Fibroblast of lung (primary cell): ENCODE data around the gene DNAI2. TPM values are rescaled to one million over a fixed set of nuclear protein-coding genes. Genes with fewer than 3 reads are reported as not detected.
A peak's percentile ranks its signal among the peaks of the same experiment; 100 is the strongest.

Experiments used
- DNase-seq, 2 donors: peaks; one replicate each; pipeline versions ENCODE4 v3.0.0 to v3.0.0-alpha.2; 2010; ENCODE audit warnings: low read depth in 2 of 2
- H2AFZ ChIP-seq: 2 replicates; pipeline ENCODE4 v1.5.1; 2012; ENCODE audit warnings: low read length, control low read depth, inconsistent platforms
- H3K27ac ChIP-seq: 2 replicates; pipeline ENCODE4 v1.5.1; 2011; ENCODE audit warnings: low read length, control low read depth; ENCODE audit not compliant: insufficient read depth
- H3K27me3 ChIP-seq: 2 replicates; pipeline ENCODE4 v1.5.1; 2011; ENCODE audit warnings: mild to moderate bottlenecking, low read length; ENCODE audit not compliant: control insufficient read depth, insufficient read depth
- H3K36me3 ChIP-seq: 2 replicates; pipeline ENCODE4 v1.5.1; 2011; ENCODE audit warnings: low read length; ENCODE audit not compliant: control insufficient read depth, insufficient read depth
- H3K4me1 ChIP-seq: 2 replicates; pipeline ENCODE4 v1.5.1; 2011; ENCODE audit warnings: low read length; ENCODE audit not compliant: control insufficient read depth, insufficient read depth; ENCODE audit errors: extremely low read depth
- H3K4me2 ChIP-seq: 2 replicates; pipeline ENCODE4 v1.5.1; 2011; ENCODE audit warnings: low read length, control low read depth; ENCODE audit not compliant: insufficient read depth; ENCODE audit errors: extremely low read depth
- H3K4me3 ChIP-seq, 4 experiments: fragments of 200-600 bp in 1 of 4; sonication (generic) in 1 of 4; replicated peaks in 1 of 4; 2 replicates each; pipeline ENCODE4 v1.5.1; 2011 to 2016; ENCODE audit warnings: low read length in 4 of 4, low read depth in 3 of 4, mild to moderate bottlenecking in 3 of 4, control low read depth in 2 of 4, inconsistent platforms in 1 of 4, mixed read lengths in 1 of 4; ENCODE audit not compliant: insufficient read depth in 1 of 4; ENCODE audit errors: control extremely low read depth in 1 of 4
- H3K79me2 ChIP-seq: 2 replicates; pipeline ENCODE4 v1.5.1; 2012; ENCODE audit warnings: mild to moderate bottlenecking, low read length, inconsistent platforms; ENCODE audit not compliant: control insufficient read depth, insufficient read depth
- H3K9ac ChIP-seq: 2 replicates; pipeline ENCODE4 v1.5.1; 2011; ENCODE audit warnings: mild to moderate bottlenecking, low read length, control low read depth; ENCODE audit not compliant: insufficient read depth
- H3K9me3 ChIP-seq: 2 replicates; pipeline ENCODE4 v1.5.1; 2012; ENCODE audit warnings: low read depth, low read length; ENCODE audit not compliant: control insufficient read depth, insufficient read depth
- H4K20me1 ChIP-seq: 2 replicates; pipeline ENCODE4 v1.5.1; 2011; ENCODE audit warnings: low read length; ENCODE audit not compliant: control insufficient read depth, insufficient read depth; ENCODE audit errors: extremely low read depth
- EZH2 ChIP-seq: IDR thresholded peaks from 2 replicates; pipeline ENCODE4 v1.5.1; 2012; ENCODE audit warnings: low read length, control low read depth, mild to moderate bottlenecking; ENCODE audit errors: missing control alignments
- polyA plus RNA-seq, 2 donors: library from polyadenylated mRNA; depleted of rRNA in 1 of 2; stranded (reverse) in 1 of 2; unstranded in 1 of 2; fragments of >200 nt; gene quantifications; 2 replicates each; pipeline ENCODE4 v1.2.1, GENCODE V29; 2011 to 2012; ENCODE audit warnings: missing spikeins in 1 of 2
- total RNA-seq: library from RNA; depleted of rRNA; stranded (reverse); fragments of >200 nt; gene quantifications from 2 replicates; pipeline ENCODE4 v1.2.1, GENCODE V29; 2014
- TF ChIP-seq, protein P1 (sequence below), 2 donors: IDR thresholded peaks in 1 of 2; conservative IDR thresholded peaks in 1 of 2; 1 replicate in 1 of 2; 2 replicates in 1 of 2; pipeline ENCODE4 v1.5.1; 2011 to 2012; ENCODE audit warnings: low read length in 2 of 2, control low read depth in 1 of 2, inconsistent platforms in 1 of 2, low read depth in 1 of 2, mild to moderate bottlenecking in 1 of 2

DNAI2 gene
- total and polyA plus RNA-seq, 2 donors (not counting 1 experiment from before 2014, with no cell fraction given): not detected

DNA sequence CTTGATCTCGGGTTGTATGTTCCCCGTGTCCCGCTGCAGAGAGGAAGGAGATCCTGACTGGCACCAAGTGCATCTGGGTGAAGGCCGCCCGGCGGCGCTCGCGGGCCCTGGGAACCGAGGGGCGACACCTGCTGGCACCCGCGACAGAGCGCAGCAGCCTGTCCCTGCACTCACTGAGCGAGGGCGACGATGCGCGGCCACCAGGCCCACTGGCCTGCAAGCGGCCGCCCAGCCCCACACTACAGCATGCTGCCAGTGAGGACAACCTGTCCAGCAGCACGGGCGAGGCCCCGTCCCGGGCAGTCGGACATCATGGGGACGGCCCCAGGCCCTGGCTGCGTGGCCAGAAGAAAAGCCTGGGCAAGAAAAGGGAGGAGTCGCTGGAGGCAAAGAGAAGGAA lies 80.1 kb downstream of the DNAI2 start:
- H3K4me3 ChIP-seq: no peak overlapping the region
- no peaks in the 10 kb centered on the region for H3K27me3 ChIP-seq
- H3K9ac ChIP-seq: no peak overlapping the region
- no peaks in the 10 kb centered on the region for H4K20me1 ChIP-seq
- H2AFZ ChIP-seq: no peak overlapping the region
- H3K4me1 ChIP-seq: no peaks in the 10 kb centered on the region
- H3K4me2 ChIP-seq: no peak overlapping the region
- TF ChIP-seq EZH2: no peak
- TF ChIP-seq, protein P1, sequence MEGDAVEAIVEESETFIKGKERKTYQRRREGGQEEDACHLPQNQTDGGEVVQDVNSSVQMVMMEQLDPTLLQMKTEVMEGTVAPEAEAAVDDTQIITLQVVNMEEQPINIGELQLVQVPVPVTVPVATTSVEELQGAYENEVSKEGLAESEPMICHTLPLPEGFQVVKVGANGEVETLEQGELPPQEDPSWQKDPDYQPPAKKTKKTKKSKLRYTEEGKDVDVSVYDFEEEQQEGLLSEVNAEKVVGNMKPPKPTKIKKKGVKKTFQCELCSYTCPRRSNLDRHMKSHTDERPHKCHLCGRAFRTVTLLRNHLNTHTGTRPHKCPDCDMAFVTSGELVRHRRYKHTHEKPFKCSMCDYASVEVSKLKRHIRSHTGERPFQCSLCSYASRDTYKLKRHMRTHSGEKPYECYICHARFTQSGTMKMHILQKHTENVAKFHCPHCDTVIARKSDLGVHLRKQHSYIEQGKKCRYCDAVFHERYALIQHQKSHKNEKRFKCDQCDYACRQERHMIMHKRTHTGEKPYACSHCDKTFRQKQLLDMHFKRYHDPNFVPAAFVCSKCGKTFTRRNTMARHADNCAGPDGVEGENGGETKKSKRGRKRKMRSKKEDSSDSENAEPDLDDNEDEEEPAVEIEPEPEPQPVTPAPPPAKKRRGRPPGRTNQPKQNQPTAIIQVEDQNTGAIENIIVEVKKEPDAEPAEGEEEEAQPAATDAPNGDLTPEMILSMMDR (conservative IDR thresholded peaks at IDR 0.05 in 1 of 2, IDR thresholded peaks at IDR 0.05 in 1 of 2; ENCODE audit: low read depth in 1 of 2, low read length in 2 of 2): no peak
- no peak overlapping the region for H3K27ac ChIP-seq
- no peaks in the 10 kb centered on the region for H3K79me2 ChIP-seq
- no peaks in the 10 kb centered on the region for H3K9me3 ChIP-seq
- H3K36me3 ChIP-seq: no peaks in the 10 kb centered on the region
- DNase-seq: peak in 1 of 2 donors; percentile 7

DNA sequence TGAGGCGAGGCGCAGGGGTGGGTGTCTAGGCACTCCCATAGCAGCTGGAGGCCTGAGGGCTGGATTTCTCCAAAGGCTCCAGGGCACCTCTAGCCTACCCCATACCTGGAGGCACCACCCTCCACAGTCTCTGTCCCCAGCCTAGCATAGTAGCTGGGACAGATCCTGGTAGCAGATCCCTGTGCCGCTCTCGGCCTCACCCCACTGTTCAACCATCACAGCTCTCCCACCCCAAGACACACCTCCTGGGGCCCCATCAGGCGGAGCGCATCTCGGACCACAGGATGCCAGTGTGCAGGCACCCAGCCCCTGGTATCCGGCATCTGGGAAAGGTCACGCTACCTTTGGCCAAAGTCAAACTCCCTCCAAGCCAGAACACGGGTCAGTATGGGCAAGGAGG lies 80.5 kb downstream of the DNAI2 start:
- Histone ChIP-seq H3K27me3 (no peaks in the 10 kb centered on the region), H3K4me1 (no peaks in the 10 kb centered on the region), H3K4me2 (no peak overlapping the region), H3K79me2 (no peaks in the 10 kb centered on the region), H3K27ac (no peak overlapping the region), H2AFZ (no peak overlapping the region), H3K36me3 (no peaks in the 10 kb centered on the region), H3K9me3 (no peaks in the 10 kb centered on the region), H3K4me3 (no peak overlapping the region), H4K20me1 (no peaks in the 10 kb centered on the region), H3K9ac (no peak overlapping the region)
- TF ChIP-seq, protein P1 (conservative IDR thresholded peaks at IDR 0.05 in 1 of 2, IDR thresholded peaks at IDR 0.05 in 1 of 2; ENCODE audit: low read depth in 1 of 2, low read length in 2 of 2): no peak
- no peak for TF ChIP-seq EZH2
- no peak for DNase-seq

DNA sequence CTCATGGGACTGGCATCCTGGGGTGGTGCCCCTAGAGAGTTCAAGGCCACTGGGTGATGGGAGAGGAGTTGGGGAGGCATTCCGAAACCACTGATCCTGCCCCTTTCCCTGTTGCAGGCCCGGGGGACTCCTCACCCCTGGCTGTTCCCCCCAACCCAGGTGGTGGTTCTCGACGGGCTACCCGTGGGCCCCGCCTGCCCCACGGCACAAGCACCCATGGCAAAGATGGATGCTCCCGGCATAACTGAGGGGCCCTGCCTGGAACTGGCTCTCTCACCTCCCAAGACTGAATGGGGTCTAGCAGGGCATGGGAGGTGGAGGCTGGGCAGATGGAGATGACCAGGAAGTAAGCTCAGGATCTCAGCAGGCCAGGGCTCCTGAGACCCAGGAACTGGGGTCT lies 81.0 kb downstream of the DNAI2 start:
- DNase-seq: no peak
- Histone ChIP-seq H3K9me3 (no peaks in the 10 kb centered on the region), H3K4me1 (no peaks in the 10 kb centered on the region), H3K9ac (no peak overlapping the region), H3K4me2 (no peak overlapping the region), H3K27ac (no peak overlapping the region), H3K79me2 (no peaks in the 10 kb centered on the region), H4K20me1 (no peaks in the 10 kb centered on the region), H3K27me3 (no peaks in the 10 kb centered on the region), H3K36me3 (no peaks in the 10 kb centered on the region), H3K4me3 (no peak overlapping the region), H2AFZ (no peak overlapping the region)
- no peak for TF ChIP-seq EZH2
- TF ChIP-seq, protein P1 (conservative IDR thresholded peaks at IDR 0.05 in 1 of 2, IDR thresholded peaks at IDR 0.05 in 1 of 2; ENCODE audit: low read depth in 1 of 2, low read length in 2 of 2): no peak
